Activated CD4-positive, alpha-beta T cell treated with anti-CD3 and anti-CD28 coated beads, Interleukin-2, amount 10 ng/mL, durations not matched to agents 7 days and 5 days (primary cell): ENCODE measurements around the gene TULP1. TPM values are rescaled to one million over a fixed set of nuclear protein-coding genes. Genes with fewer than 3 reads are reported as not detected.

Source experiments
- CTCF ChIA-PET: fragments of 350-600 bp; sonication (Branson Sonifier 250); formaldehyde crosslinking; loops from one replicate; lab custom pipeline; 2021; ENCODE audit warnings: antibody characterized with exemption; lab: Charles Lee
- POLR2A ChIA-PET: fragments of 350-600 bp; sonication (Branson Sonifier 250); formaldehyde crosslinking; loops from one replicate; lab custom pipeline; 2021; ENCODE audit warnings: antibody characterized with exemption; lab: Charles Lee
- DNase-seq: peaks from one replicate; pipeline ENCODE4 v3.0.0-alpha.2; 2020
- H3K27ac Mint-ChIP-seq: one replicate; pipeline ENCODE4 v1.8.0; 2021; ENCODE audit warnings: mild to moderate bottlenecking, moderate library complexity, mixed read lengths
- H3K27me3 Mint-ChIP-seq: one replicate; pipeline ENCODE4 v1.8.0; 2021; ENCODE audit warnings: mixed read lengths
- H3K36me3 Mint-ChIP-seq: one replicate; pipeline ENCODE4 v1.8.0; 2021; ENCODE audit warnings: low read depth, mixed read lengths
- H3K4me1 Mint-ChIP-seq: one replicate; pipeline ENCODE4 v1.8.0; 2021; ENCODE audit warnings: mixed read lengths
- H3K4me3 Mint-ChIP-seq: one replicate; pipeline ENCODE4 v1.8.0; 2021; ENCODE audit warnings: mild to moderate bottlenecking, moderate library complexity, mixed read lengths
- H3K9me3 Mint-ChIP-seq: one replicate; pipeline ENCODE4 v1.8.0; 2021; ENCODE audit warnings: mixed read lengths
- total RNA-seq, 2 experiments: library from RNA; stranded (reverse); gene quantifications; one replicate each; pipeline ENCODE4 v1.2.3, GENCODE V29; 2021

TULP1 gene
- total RNA-seq, result not detected

DNA sequence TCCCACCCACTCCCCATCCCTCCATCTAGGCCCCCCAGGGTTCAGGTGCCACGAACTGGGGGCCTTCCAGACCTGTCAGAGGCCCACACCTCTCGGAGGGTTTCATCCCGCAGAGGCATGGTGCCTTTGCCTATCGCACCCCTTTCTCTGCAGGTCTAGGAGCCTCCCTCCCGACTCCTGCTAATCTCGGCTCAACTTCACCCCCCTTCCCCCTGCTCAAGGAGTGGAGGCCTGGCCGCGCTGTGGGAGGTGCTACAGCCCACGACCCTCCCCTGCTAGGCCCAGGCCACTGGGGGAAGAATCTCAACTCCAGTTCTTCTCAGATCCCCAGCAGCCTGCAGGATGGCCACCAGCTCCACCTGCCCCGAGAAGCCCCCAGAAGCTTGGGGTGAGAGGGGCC, at the start of gene TULP1:
TULP1 (minus strand) TSS at position 157 of the 400 bp plus-strand sequence; CDS start at position 119, 38 bp downstream.
- H3K9me3 Mint-ChIP-seq, result no peaks in the 10 kb centered on the region
- H3K36me3 Mint-ChIP-seq, result no peaks in the 10 kb centered on the region
- DNase-seq, result no peak
- H3K4me1 Mint-ChIP-seq, result peaks cover 3% of the 10 kb centered on the region
- CTCF ChIA-PET, result interaction anchor here (0.9 kb wide), 1 partner anchor 15 kb away, joined by 4 read pairs; no protein-coding TSS in a partner anchor
- POLR2A ChIA-PET, result no interaction called here
- H3K27me3 Mint-ChIP-seq, result peaks cover 36% of the 10 kb centered on the region
- no peak within 1 kb of the TSS for H3K4me3 Mint-ChIP-seq
- H3K27ac Mint-ChIP-seq, result no peak within 1 kb of the TSS

DNA sequence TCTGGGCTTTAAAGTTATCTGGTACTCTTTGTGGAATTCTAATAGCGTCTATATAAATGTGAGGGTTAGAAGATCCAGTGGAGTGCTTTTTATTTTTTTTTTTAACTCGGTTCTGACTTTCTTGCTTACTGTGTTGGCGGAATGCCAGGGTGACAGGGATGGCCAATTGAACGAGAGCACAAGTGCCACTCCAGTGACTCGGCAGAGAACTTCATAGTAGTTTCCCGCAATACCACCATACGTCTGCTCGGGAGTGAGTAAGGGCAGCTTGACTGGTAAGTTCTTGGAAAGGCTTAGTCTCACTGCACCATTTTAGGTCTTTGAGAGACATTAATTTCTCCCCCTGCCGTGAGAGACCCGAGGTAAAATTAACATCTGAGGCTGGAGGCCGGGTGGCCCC, 49.4 kb upstream of the TULP1 start:
- Mint-ChIP-seq H3K27me3 (peaks cover 25% of the 10 kb centered on the region), H3K36me3 (no peaks in the 10 kb centered on the region), H3K4me1 (no peaks in the 10 kb centered on the region), H3K4me3 (no peak overlapping the region), H3K27ac (no peak overlapping the region), H3K9me3 (no peaks in the 10 kb centered on the region)
- DNase-seq, result no peak
- POLR2A ChIA-PET, result no interaction called here
- CTCF ChIA-PET, result no interaction called here

DNA sequence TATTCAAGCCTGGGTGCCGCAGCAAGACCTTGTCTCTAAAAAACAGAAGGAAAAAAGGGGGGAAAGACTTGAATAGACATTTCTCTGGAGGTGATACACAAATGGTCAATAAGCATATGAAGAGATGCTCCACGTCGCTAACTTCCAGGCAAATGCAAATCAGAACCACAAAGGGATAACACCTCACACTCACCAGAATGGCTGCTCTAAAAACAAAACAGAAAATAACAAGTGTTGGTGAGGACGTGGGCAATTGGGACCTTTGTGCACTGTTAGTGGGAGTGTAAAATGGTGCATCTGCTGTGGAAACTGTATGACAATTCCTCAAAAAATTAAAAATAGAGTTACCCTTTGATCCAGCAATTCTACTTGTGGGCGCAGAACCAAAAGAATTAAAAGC, 48.4 kb upstream of the TULP1 start:
- CTCF ChIA-PET, result interaction anchor here (1.3 to 1.4 kb wide), 2 partner anchors 12 to 175 kb away, joined by 3 read pairs; no protein-coding TSS in a partner anchor
- H3K27ac Mint-ChIP-seq, result no peak overlapping the region

DNA sequence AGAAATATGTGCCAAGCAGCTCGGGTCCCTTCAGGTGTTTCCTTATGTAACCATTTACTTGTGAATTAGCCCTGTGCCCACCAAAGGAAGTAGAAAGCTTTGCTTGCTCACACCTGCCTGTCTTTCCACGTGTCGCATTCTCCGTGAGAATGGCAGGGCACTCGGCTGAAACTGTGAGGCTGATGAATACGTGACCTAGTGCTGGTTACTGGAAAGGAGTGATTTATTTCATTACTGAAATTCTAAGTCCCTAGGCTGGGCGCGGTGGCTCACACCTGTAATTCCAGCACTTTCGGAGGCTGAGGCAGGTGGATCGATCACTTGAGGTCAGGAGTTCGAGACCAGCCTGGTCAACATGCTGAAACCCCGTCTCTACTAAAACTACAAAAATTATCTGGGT, 45.9 kb upstream of the TULP1 start:
- H3K36me3 Mint-ChIP-seq, result no peaks in the 10 kb centered on the region

More for the DNA sequence above, 48.4 kb upstream of the TULP1 start:
- no peaks in the 10 kb centered on the region for H3K36me3 Mint-ChIP-seq
- H3K4me3 Mint-ChIP-seq, result no peak overlapping the region
- H3K9me3 Mint-ChIP-seq, result no peaks in the 10 kb centered on the region
- H3K4me1 Mint-ChIP-seq, result no peaks in the 10 kb centered on the region
- DNase-seq, result no peak
- POLR2A ChIA-PET, result no interaction called here
- peaks cover 21% of the 10 kb centered on the region for H3K27me3 Mint-ChIP-seq

DNA sequence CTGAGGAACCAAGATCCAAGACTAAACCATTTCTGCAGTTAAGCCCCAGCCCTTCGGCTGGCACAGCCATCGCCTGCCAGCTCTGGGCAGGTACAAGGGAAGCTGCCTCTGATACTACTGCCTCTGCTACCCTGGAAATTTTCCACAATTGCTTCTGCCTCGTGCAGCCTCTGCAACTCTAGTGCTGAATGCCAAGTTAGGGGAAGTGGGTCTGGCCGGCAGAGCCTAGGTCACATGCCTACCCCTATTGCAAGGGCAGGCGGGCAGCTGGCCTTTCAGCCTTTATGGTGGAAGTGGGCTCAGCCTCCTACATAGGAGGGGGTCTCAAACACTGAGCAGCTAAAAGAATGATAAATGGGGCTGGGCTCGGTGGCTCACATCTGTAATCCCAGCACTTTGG, 44.5 kb upstream of the TULP1 start:
- CTCF ChIA-PET, result interaction anchor here (1.1 to 1.2 kb wide), 2 partner anchors 180 to 261 kb away, joined by 3 read pairs; no protein-coding TSS in a partner anchor
- Mint-ChIP-seq H3K4me3 (no peak overlapping the region), H3K9me3 (no peaks in the 10 kb centered on the region), H3K27ac (no peak overlapping the region), H3K4me1 (peaks cover 3% of the 10 kb centered on the region), H3K36me3 (no peaks in the 10 kb centered on the region), H3K27me3 (no peaks in the 10 kb centered on the region)
- POLR2A ChIA-PET, result no interaction called here
- DNase-seq, result no peak

More for the DNA sequence above, 45.9 kb upstream of the TULP1 start:
- no peak overlapping the region for H3K27ac Mint-ChIP-seq
- no peak overlapping the region for H3K4me3 Mint-ChIP-seq
- POLR2A ChIA-PET, result no interaction called here
- DNase-seq, result no peak
- H3K27me3 Mint-ChIP-seq, result peaks cover 2% of the 10 kb centered on the region
- H3K4me1 Mint-ChIP-seq, result no peaks in the 10 kb centered on the region
- H3K9me3 Mint-ChIP-seq, result no peaks in the 10 kb centered on the region
- CTCF ChIA-PET, result interaction anchor here (0.6 to 1.4 kb wide), 3 partner anchors 33 to 391 kb away, joined by 3 read pairs; no protein-coding TSS in a partner anchor

DNA sequence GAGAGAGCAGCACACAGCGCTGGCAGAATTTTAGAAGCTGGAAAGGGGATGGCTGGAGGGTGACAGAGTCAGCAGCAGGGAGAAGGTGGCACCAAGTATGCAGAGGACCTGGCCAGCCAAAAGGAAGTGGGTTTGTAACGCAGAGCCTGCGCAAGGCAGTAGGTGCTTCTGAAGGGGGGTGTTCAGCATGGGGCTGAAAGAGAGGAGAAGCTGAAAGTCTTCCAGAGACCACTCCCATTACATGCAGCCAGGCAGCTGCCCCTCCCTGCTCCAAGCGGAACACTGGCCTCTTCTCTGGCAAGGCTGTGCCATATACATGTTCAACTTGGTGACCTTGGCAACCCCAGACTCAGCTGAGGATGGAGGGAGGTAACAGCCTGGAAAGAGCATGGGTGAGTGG, 42.1 kb upstream of the TULP1 start:
- Mint-ChIP-seq H3K27ac (no peak overlapping the region), H3K27me3 (peaks cover 7% of the 10 kb centered on the region), H3K4me3 (no peak overlapping the region), H3K9me3 (peaks cover 7% of the 10 kb centered on the region), H3K4me1 (peaks cover 7% of the 10 kb centered on the region), H3K36me3 (peaks cover 5% of the 10 kb centered on the region)
- ChIA-PET POLR2A (no interaction called here), CTCF (no interaction called here)
- DNase-seq, result no peak

DNA sequence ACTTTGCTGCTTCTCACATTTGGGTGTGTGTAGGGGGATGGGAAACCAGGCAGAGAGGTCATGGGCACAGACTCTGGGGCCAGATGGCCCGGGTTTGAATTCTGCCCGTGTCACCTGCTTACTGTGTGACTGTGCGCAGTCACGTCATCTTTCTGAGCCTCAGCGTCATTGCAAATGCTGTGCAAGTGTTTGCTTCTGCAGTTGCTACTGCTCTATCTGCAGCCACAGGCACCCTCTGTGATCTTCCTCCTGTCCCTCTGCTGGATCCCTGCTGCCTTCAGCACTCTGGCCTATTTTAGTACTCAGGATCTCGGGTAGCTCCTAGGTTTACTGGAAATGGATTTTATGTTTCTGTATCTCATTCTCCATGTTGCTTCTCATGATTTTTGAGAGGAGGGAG, 40.6 kb upstream of the TULP1 start:
- H3K4me3 Mint-ChIP-seq, result no peak overlapping the region
- CTCF ChIA-PET, result interaction anchor here (0.9 to 2.4 kb wide), 8 partner anchors 10 to 100 kb away, joined by 3 to 15 read pairs (median 7); no protein-coding TSS in a partner anchor
- H3K36me3 Mint-ChIP-seq, result peaks cover 6% of the 10 kb centered on the region
- peaks cover 8% of the 10 kb centered on the region for H3K27me3 Mint-ChIP-seq
- no peak overlapping the region for H3K27ac Mint-ChIP-seq
- DNase-seq, result no peak
- H3K4me1 Mint-ChIP-seq, result peaks cover 7% of the 10 kb centered on the region
- peaks cover 10% of the 10 kb centered on the region for H3K9me3 Mint-ChIP-seq
- POLR2A ChIA-PET, result no interaction called here

DNA sequence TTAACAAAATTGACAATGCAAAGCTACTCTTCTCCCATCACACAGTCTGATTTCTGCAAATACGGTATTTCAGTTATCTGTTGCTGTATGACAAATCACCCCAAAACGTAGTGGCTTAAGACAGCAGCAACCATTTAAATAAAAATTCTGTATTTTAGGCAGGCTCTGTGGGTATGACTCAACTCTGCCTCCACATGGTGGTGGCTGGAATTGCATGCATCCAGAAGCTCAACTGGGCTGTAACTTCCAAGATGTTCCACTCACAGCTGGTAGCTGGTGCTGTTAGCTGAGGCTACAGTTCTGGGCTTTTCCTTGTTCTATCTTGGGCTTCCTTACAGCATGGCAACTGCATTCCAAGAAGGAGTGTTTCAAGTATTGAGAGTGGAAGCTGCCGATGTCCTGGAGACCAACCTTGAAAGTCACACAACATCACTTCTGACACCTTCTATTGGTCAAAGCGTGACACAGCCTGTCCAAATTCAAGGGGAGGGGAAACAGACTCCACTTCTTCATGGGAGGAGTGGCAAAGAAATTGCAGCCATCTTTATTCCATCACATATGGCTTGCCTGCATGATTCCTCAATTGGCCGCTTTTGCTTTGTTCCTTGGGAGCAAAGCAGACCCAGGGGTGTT, 39.7 kb upstream of the TULP1 start:
- H3K36me3 Mint-ChIP-seq, result peaks cover 6% of the 10 kb centered on the region
- peaks cover 10% of the 10 kb centered on the region for H3K9me3 Mint-ChIP-seq
- POLR2A ChIA-PET, result interaction anchor here (0.5 kb wide), 1 partner anchor 499 kb away, joined by 3 read pairs; no protein-coding TSS in a partner anchor
- peaks cover 7% of the 10 kb centered on the region for H3K4me1 Mint-ChIP-seq
- peaks cover 12% of the 10 kb centered on the region for H3K27me3 Mint-ChIP-seq
- peak; percentile 75 for DNase-seq
- H3K4me3 Mint-ChIP-seq, result no peak overlapping the region
- CTCF ChIA-PET, result interaction anchor here (0.6 to 2.4 kb wide), 16 partner anchors 9 to 503 kb away, joined by 3 to 15 read pairs (median 4); partner anchors contain the start of gene DEF6
- no peak overlapping the region for H3K27ac Mint-ChIP-seq

DNA sequence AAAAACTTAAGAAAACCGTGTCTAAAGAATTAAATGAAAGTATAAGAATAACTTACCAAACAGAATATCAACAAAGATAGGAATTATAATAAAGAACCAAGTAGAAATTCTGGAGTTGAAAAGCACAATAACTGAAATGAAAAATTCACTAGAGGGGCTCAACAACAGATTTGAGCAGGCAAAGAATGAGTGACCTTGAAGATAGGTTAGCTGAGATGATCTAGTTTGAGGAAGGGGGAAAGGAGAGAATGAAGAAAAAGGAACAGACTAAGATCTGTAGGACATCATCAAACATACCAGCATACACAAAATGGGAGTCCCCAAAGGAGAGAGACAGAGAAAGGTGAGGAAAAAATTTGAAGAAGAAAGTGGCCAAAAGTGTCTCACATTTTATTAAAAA, 37.7 kb upstream of the TULP1 start:
- CTCF ChIA-PET, result no interaction called here
- Mint-ChIP-seq H3K4me1 (peaks cover 7% of the 10 kb centered on the region), H3K36me3 (peaks cover 6% of the 10 kb centered on the region), H3K4me3 (no peak overlapping the region), H3K27me3 (peaks cover 12% of the 10 kb centered on the region), H3K27ac (no peak overlapping the region), H3K9me3 (peaks cover 10% of the 10 kb centered on the region)
- no peak for DNase-seq
- POLR2A ChIA-PET, result no interaction called here

DNA sequence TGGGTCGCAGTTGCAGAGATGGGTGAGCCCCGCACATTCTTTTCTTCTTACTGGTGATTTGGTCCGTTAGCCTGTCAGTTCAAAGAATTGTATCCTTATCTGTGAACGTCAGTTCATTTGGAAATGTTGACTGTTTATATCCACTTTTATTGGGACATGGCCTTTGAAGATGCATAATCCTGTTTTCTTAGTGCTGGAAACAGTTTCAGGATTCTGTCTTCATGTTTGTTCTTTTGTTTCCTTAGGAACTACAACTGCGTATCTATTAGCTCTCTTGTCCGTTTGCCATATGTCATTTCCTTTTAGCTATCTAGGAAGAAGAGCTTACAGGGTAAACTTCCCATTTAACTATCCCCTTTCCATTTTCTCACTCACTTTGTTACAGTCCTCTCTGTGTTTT, 35.0 kb upstream of the TULP1 start:
- peaks cover 11% of the 10 kb centered on the region for H3K4me1 Mint-ChIP-seq
- ChIA-PET CTCF (interaction anchor here (1.3 to 1.4 kb wide), 2 partner anchors 15 to 25 kb away, joined by 3 to 4 read pairs; no protein-coding TSS in a partner anchor), POLR2A (no interaction called here)
- no peak overlapping the region for H3K4me3 Mint-ChIP-seq
- H3K9me3 Mint-ChIP-seq, result peaks cover 10% of the 10 kb centered on the region
- no peak for DNase-seq
- peaks cover 12% of the 10 kb centered on the region for H3K27me3 Mint-ChIP-seq
- H3K27ac Mint-ChIP-seq, result no peak overlapping the region
- peaks cover 6% of the 10 kb centered on the region for H3K36me3 Mint-ChIP-seq

DNA sequence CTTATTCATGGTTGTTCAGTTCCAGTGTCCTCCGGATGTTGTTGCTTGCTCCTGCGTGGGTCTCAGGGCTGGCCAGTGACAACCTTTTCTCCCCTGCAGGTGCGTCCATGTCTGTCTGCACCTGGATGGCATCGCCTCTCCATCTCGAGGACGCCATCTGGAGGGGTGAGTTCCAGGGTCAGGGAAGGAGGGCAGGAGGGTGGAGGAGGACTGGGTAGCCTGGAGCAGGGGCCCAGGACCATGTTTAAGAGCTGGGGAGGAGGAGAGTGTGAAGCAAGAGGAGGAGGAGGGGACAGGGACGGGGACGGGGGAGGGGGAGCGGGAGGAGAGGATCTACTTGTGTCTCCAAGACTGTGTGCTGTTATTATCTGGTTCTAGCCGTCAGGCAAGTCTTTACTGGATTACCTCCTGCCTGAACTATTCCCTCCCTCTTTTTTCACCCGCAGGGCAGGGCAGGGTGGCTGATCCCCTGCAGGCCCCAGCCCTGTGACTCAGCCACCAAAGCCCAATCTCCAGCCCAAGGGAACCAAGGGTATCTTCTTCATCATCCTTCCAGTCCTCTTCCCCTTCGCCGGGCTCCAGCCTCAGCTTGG, 32.2 kb upstream of the TULP1 start:
- CTCF ChIA-PET, result interaction anchor here (1.8 kb wide), 1 partner anchor 8 kb away, joined by 9 read pairs; no protein-coding TSS in a partner anchor
- no peak overlapping the region for H3K4me3 Mint-ChIP-seq
- peaks cover 1% of the 10 kb centered on the region for H3K36me3 Mint-ChIP-seq
- POLR2A ChIA-PET, result no interaction called here
- H3K27me3 Mint-ChIP-seq, result peaks cover 6% of the 10 kb centered on the region
- peaks cover 4% of the 10 kb centered on the region for H3K4me1 Mint-ChIP-seq
- no peak overlapping the region for H3K27ac Mint-ChIP-seq
- H3K9me3 Mint-ChIP-seq, result peaks cover 10% of the 10 kb centered on the region
- no peak for DNase-seq

DNA sequence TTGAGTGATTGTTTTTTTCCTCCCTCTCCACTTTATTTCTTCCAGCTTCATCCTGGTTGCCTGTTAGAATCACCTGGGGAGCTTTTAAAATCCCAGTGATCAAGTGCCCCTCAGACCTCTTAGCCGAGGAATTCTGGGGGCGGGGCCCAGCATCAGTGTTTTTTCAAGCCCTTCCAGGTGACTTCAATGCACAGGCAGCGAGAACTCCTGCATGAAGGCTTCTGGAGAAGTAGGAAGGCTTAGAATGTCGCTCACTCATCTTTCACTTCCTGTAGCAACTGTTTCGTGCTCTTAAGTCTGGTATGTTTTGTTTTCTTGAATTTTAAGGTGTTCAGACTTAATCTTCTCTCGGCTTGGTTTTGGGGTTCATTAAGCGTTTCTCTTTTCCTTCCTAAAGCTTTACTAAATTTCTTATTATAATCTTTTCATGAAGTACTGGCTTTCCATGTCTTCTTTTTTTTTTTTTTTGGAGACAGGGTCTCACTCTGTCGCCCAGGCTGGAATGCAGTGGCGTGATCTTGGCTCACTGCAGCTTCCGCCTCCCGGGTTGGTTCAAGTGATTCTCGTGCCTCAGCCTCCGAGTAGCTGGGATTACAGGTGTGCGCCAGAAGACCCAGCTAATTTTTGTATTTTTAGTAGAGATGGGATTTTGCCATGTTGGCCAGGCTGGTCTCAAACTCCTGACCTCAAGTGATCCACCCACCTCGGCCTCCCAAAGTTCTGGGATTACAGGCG, 30.9 kb upstream of the TULP1 start:
- Mint-ChIP-seq H3K36me3 (no peaks in the 10 kb centered on the region), H3K4me1 (peaks cover 4% of the 10 kb centered on the region), H3K27ac (peak overlapping the region; percentile 78), H3K27me3 (peaks cover 4% of the 10 kb centered on the region), H3K9me3 (peaks cover 7% of the 10 kb centered on the region), H3K4me3 (no peak overlapping the region)
- DNase-seq, result no peak
- POLR2A ChIA-PET, result no interaction called here
- CTCF ChIA-PET, result interaction anchor here (1.0 to 1.9 kb wide), 3 partner anchors 9 to 193 kb away, joined by 3 to 9 read pairs (median 4); partner anchors contain the start of gene ARMC12
